Myocyte (in vitro differentiated cells): ENCODE results near the gene PTPRN2. TPM values are rescaled to one million over a fixed set of nuclear protein-coding genes. Genes with fewer than 3 reads are reported as not detected.
"Not testable (repeated sequence)": the region's sequence is repeated elsewhere in the genome, so short reads cannot be mapped to it uniquely, and the experiment has no call there.

Experiments
- DNase-seq: peaks from one replicate; pipeline ENCODE4 v3.0.0-alpha.2; 2012; ENCODE audit warnings: low read depth
- total RNA-seq: library from RNA; depleted of rRNA; stranded (reverse); fragments of >200 nt; gene quantifications from 2 replicates; pipeline ENCODE4 v1.2.3, GENCODE V29; 2014

The PTPRN2 gene
- total RNA-seq, 1 donor from 2014 or later: 0.24 TPM

- DNase-seq: no peak
Measured at GRCh38 chr7:157739031-157739430, 848.6 kb downstream of the PTPRN2 start.

GRCh38 chr7:157738066-157738460 lies 849.6 kb downstream of the PTPRN2 start:
- DNase-seq: no peak

GRCh38 chr7:157737151-157738065 lies 850.2 kb downstream of the PTPRN2 start:
- no peak for DNase-seq

GRCh38 chr7:157736341-157736740 lies 851.3 kb downstream of the PTPRN2 start:
- DNase-seq: no peak

GRCh38 chr7:157735826-157736225 lies 851.8 kb downstream of the PTPRN2 start:
- no peak for DNase-seq

GRCh38 chr7:157734676-157735640 lies 852.7 kb downstream of the PTPRN2 start:
- DNase-seq: no peak

GRCh38 chr7:157733760-157734395 lies 853.7 kb downstream of the PTPRN2 start:
- not testable (repeated sequence) for DNase-seq

- no peak for DNase-seq
Measured at GRCh38 chr7:157731126-157731525, 856.5 kb downstream of the PTPRN2 start.

GRCh38 chr7:157730614-157731013 lies 857.0 kb downstream of the PTPRN2 start:
- no peak for DNase-seq

- DNase-seq: no peak
Measured at GRCh38 chr7:157729566-157729965, 858.1 kb downstream of the PTPRN2 start.

GRCh38 chr7:157727964-157728615 lies 859.5 kb downstream of the PTPRN2 start:
- DNase-seq: no peak

GRCh38 chr7:157726764-157727163 lies 860.9 kb downstream of the PTPRN2 start:
- no peak for DNase-seq

- not testable (repeated sequence) for DNase-seq
Measured at GRCh38 chr7:157725312-157725711, 862.3 kb downstream of the PTPRN2 start.

GRCh38 chr7:157723205-157723604 lies 864.4 kb downstream of the PTPRN2 start:
- DNase-seq: no peak

- DNase-seq: no peak
Measured at GRCh38 chr7:157722137-157723060, 865.2 kb downstream of the PTPRN2 start.

- no peak for DNase-seq
Measured at GRCh38 chr7:157721468-157722136, 866.0 kb downstream of the PTPRN2 start.

GRCh38 chr7:157719705-157720655 lies 867.6 kb downstream of the PTPRN2 start:
- DNase-seq: no peak
